SJSA1 (cell line): ENCODE measurements around the gene DLGAP5. TPM values are rescaled to one million over a fixed set of nuclear protein-coding genes. Genes with fewer than 3 reads are reported as not detected.
A peak's percentile ranks its signal among the peaks of the same experiment; 100 is the strongest.

Experiments
- DNase-seq, 2 experiments: peaks; one replicate each; pipeline ENCODE4 v3.0.0-alpha.2; 2015 to 2020; ENCODE audit warnings: low spot score in 2 of 2, low read depth in 1 of 2
- H3K27ac ChIP-seq: fragments of 250-450 bp; sonication (Bioruptor Pico); 2 replicates; pipeline ENCODE4 v1.5.1; 2020; ENCODE audit warnings: mild to moderate bottlenecking, moderate library complexity
- H3K27me3 ChIP-seq: fragments of 250-450 bp; sonication (Bioruptor Pico); replicated peaks from 2 replicates; pipeline ENCODE4 v1.5.1; 2020; ENCODE audit warnings: mild to moderate bottlenecking, moderate library complexity
- H3K36me3 ChIP-seq: fragments of 250-450 bp; sonication (Bioruptor Pico); 2 replicates; pipeline ENCODE4 v1.5.1; 2020; ENCODE audit warnings: mild to moderate bottlenecking
- H3K4me1 ChIP-seq: fragments of 250-450 bp; sonication (Bioruptor Pico); replicated peaks from 2 replicates; pipeline ENCODE4 v1.6.1; 2021; ENCODE audit warnings: mild to moderate bottlenecking
- H3K4me3 ChIP-seq: fragments of 250-450 bp; sonication (Bioruptor Pico); 2 replicates; pipeline ENCODE4 v1.5.1; 2020; ENCODE audit warnings: mild to moderate bottlenecking
- H3K9me3 ChIP-seq: fragments of 250-450 bp; sonication (Bioruptor Pico); replicated peaks from 2 replicates; pipeline ENCODE4 v1.5.1; 2020; ENCODE audit warnings: mild to moderate bottlenecking
- total RNA-seq: library from RNA; depleted of rRNA; stranded (reverse); fragments of >200 nt; shearing (Covaris generic); gene quantifications from 2 replicates; pipeline ENCODE4 v1.2.3, GENCODE V29; 2014; rRNA removed

DLGAP5 gene
- total RNA-seq, 1 experiment from 2014 or later: 83.1 TPM

DNA sequence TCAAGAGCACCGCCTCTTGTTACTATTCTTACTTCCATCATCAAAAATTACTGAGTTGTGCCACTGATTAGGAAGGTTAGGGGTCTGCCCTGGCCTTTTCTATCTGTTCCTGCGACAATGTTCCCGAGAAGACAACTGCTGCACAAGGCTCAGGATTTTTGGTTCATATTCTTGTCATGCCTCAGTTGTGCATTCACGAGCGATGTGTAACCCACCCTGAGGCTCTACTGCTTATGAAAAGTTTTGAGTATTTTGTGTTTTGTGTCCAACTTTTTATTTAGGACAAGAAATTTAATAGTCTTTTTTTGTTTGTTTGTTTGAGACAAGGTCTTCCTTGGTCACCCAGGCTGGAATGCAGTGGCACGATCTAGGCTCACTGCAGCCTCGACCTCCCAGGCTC, 85.4 kb downstream of the DLGAP5 start:
- Histone ChIP-seq H3K27ac (peak overlapping the region; percentile 99; the same call in 1 of the 2 replicates), H3K4me1 (peaks cover 73% of the 10 kb centered on the region), H3K27me3 (no peaks in the 10 kb centered on the region), H3K4me3 (no peak overlapping the region), H3K36me3 (no peaks in the 10 kb centered on the region), H3K9me3 (peaks cover 8% of the 10 kb centered on the region; the same call in 1 of the 2 replicates)
- no peak for DNase-seq

DNA sequence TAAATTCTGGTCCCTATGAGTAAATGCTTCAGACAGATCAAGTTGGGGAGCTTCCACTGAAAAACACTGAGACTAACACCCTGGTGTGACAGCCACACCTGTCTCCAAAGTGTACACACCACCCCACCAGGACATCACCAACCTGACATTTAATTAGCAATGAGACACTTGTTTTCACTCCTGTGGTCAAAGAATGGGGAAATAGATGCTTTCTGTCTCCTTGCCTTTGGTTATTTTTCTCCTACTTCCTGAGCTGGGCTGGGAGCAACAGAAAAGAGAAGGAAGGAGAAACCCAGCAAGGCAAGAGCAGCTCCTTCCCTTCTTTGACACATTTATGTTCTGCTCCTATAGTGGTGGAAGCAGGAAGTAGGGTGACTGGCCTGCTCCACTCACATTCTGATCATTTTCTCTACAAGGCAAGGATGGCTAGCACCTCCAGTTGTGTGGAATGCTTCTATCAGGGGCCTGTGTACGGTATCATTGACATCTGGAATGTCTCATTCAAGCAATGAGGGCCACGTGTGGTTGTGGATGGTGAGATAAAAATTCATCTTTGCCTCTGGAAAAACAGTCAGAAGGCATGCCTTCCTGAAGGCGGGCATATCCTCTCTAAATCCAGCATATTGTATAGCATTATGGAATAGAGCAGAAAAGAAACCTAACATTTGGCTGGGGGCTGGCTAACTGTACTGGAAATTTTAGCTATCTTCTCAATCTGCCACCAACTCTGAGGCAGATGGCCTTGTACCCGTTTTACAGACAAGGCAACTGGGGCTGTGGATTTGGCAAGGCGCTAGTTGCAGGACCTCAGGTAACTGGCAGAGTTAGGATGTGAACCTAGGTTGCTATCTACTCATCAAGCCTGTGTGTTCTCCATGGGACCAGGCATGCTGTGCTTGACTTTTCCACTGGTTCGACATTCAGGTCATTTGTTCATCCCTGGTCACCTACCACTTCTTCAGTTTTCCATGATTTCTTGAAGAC, 87.1 kb downstream of the DLGAP5 start:
- Histone ChIP-seq H3K4me1 (peaks cover 75% of the 10 kb centered on the region), H3K4me3 (no peak overlapping the region), H3K27ac (peak overlapping the region; percentile 96)

DNA sequence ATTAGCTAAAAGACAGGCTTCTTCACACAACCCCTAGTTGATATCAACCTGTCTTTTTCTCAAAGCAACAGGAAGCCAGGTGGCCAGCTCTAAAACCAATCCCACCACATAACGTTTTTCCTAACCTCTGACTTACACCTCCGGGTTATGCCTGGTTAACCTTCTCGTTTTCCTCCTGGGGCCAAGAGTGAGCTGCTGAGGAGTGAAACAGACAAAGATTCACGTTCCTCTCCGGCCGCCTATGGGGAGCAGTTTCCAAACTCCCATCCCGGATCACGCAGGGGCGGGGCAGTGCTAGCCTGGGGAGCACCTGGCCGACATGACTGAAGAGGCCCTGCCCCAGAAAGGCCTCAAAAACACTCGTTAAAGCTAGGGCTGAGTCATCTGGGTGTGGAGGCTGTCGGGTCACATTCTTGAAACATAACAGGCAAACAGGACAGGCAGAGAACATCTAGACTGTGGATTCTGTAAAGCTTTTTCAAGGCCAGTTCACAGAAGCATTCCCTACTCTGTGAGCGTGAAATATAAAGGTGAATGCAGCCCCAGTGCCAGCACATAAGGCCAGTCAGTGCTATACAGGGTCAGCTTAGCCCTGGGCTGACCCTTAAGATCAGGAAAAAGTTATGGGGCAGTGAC, 88.3 kb downstream of the DLGAP5 start:
- H3K4me1 ChIP-seq: peaks cover 67% of the 10 kb centered on the region
- no peaks in the 10 kb centered on the region for H3K27me3 ChIP-seq
- H3K36me3 ChIP-seq: no peaks in the 10 kb centered on the region
- peak overlapping the region; percentile 9; the same call in 1 of the 2 replicates for H3K4me3 ChIP-seq
- peaks cover 8% of the 10 kb centered on the region; the same call in 1 of the 2 replicates for H3K9me3 ChIP-seq
- peak; percentile 88 to 89 for DNase-seq
- peak overlapping the region; percentile 96 for H3K27ac ChIP-seq

More for the DNA sequence above, 87.1 kb downstream of the DLGAP5 start:
- peaks cover 8% of the 10 kb centered on the region; the same call in 1 of the 2 replicates for H3K9me3 ChIP-seq
- no peak for DNase-seq
- H3K36me3 ChIP-seq: no peaks in the 10 kb centered on the region
- no peaks in the 10 kb centered on the region for H3K27me3 ChIP-seq

DNA sequence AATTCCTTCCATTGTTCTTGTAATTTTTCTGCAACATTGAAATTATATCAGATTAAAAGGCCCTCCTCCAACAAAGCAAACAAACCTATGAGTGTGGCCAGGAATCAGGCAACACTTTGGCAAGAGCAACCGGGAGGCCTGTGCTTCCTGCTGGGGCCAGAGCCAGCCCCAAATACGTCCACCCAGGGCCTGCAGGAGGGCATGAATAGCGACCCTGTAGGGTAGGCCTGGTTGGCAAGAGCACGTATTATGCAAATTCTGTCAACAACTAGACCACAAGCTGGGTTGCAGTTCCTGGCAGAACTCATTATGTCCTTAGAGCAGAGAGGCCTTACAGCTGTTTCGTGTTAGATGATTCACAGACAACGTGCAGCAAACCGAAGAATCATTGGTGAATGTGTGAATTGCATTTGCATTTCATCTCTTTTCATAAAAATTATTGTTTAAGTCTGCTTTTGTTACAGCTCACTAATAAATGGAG, 89.2 kb downstream of the DLGAP5 start:
- Histone ChIP-seq H3K36me3 (no peaks in the 10 kb centered on the region), H3K9me3 (peaks cover 8% of the 10 kb centered on the region; the same call in 1 of the 2 replicates), H3K27me3 (no peaks in the 10 kb centered on the region), H3K4me3 (no peak overlapping the region), H3K27ac (peak overlapping the region; percentile 96), H3K4me1 (peaks cover 61% of the 10 kb centered on the region)
- DNase-seq: peak; percentile 87 to 92

DNA sequence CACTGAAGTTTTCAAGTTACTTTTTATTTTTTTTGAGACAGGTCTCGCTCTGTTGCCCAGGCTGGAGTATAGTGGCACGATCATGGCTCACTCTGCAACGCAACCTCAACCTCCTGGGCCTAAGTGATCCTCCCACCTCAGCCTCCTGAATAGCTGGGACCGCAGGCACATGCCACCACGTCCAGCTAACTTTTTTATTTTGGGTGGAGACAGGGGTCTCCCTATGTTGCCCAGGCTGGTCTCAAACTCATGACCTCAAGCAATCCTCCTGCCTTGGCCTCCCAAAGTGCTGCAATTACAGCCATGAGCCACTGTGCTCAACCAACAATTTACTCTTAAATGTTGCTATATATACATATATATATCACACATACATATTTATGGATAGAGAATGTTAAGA, 89.7 kb downstream of the DLGAP5 start:
- DNase-seq: no peak
- H3K4me3 ChIP-seq: no peak overlapping the region
- peak overlapping the region; percentile 96 for H3K27ac ChIP-seq
- H3K4me1 ChIP-seq: peaks cover 56% of the 10 kb centered on the region
- H3K36me3 ChIP-seq: no peaks in the 10 kb centered on the region
- H3K27me3 ChIP-seq: no peaks in the 10 kb centered on the region
- peaks cover 8% of the 10 kb centered on the region; the same call in 1 of the 2 replicates for H3K9me3 ChIP-seq

DNA sequence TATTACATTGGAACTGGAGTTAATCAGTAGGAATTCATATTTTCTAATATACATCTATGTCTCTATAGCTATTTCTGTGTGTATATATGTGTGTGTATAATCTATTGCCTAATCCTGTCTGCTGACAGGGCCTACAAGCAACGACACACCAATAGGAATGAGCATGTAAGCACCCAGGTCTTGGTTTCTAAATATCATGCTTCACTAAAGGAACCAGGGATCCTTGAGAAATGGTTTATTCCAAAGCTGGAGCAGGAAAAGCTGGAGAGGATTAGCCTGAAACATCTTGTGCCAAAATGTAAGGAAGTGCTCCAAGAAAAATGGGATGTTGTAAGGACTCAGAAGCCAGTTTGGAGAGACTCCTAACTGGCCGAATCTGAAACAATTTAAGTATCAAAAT, 91.6 kb downstream of the DLGAP5 start:
- Histone ChIP-seq H3K36me3 (no peaks in the 10 kb centered on the region), H3K27me3 (no peaks in the 10 kb centered on the region), H3K4me1 (peaks cover 52% of the 10 kb centered on the region), H3K9me3 (peaks cover 7% of the 10 kb centered on the region; the same call in 1 of the 2 replicates), H3K4me3 (no peak overlapping the region), H3K27ac (no peak overlapping the region)
- DNase-seq: no peak

DNA sequence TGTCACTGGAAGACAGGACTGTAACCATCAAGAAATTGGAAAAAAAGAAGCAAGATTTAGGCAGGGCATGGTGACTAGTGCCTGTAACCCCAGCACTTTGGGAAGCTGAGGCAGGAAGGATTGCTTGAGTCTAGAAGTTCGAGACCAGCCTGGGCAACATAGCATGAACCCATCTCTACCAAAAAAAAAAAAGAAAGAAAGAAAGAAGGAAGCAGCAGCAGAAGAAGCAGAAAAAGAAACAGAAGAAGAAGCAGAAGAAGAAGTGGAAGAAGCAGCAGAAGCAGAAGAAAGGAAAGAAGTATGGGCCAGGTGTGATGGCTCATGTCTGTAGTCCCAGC, 92.9 kb downstream of the DLGAP5 start:
- no peaks in the 10 kb centered on the region for H3K27me3 ChIP-seq
- H3K4me3 ChIP-seq: no peak overlapping the region
- no peaks in the 10 kb centered on the region for H3K36me3 ChIP-seq
- no peaks in the 10 kb centered on the region for H3K9me3 ChIP-seq
- no peak for DNase-seq
- H3K4me1 ChIP-seq: peaks cover 48% of the 10 kb centered on the region
- no peak overlapping the region for H3K27ac ChIP-seq

Other genes with a start within 250 kb of the DLGAP5 start
- gene WDHD1, start 164.5 kb downstream of the DLGAP5 start, total RNA-seq: 21.2 and 23.7 TPM in 2 replicates
- gene SOCS4, start 164.3 kb downstream of the DLGAP5 start, total RNA-seq: 25.0 and 32.6 TPM in 2 replicates
- gene MAPK1IP1L, start 139.9 kb downstream of the DLGAP5 start, total RNA-seq: 20.4 and 74.8 TPM in 2 replicates
- 179 and 310 TPM in 2 replicates for gene LGALS3, start 62.3 kb downstream of the DLGAP5 start, total RNA-seq
- 15.9 and 16.5 TPM in 2 replicates for gene FBXO34, start 79.8 kb upstream of the DLGAP5 start, total RNA-seq
- gene ATG14, start 220.2 kb upstream of the DLGAP5 start, total RNA-seq: 5.6 and 8.3 TPM in 2 replicates
- not detected in 2 replicates for gene TBPL2, start 249.0 kb upstream of the DLGAP5 start, total RNA-seq